Fibroblast of lung (primary cell): Measurements from ENCODE around the gene RIPOR3.

ENCODE experiments used
- EZH2 ChIP-seq: IDR thresholded peaks from 2 replicates; pipeline ENCODE4 v1.5.1; 2012; ENCODE audit warnings: low read length, control low read depth, mild to moderate bottlenecking; ENCODE audit errors: missing control alignments
- TF ChIP-seq, protein P1 (sequence below), 2 donors: IDR thresholded peaks in 1 of 2; conservative IDR thresholded peaks in 1 of 2; 1 replicate in 1 of 2; 2 replicates in 1 of 2; pipeline ENCODE4 v1.5.1; 2011 to 2012; ENCODE audit warnings: low read length in 2 of 2, control low read depth in 1 of 2, inconsistent platforms in 1 of 2, low read depth in 1 of 2, mild to moderate bottlenecking in 1 of 2

DNA sequence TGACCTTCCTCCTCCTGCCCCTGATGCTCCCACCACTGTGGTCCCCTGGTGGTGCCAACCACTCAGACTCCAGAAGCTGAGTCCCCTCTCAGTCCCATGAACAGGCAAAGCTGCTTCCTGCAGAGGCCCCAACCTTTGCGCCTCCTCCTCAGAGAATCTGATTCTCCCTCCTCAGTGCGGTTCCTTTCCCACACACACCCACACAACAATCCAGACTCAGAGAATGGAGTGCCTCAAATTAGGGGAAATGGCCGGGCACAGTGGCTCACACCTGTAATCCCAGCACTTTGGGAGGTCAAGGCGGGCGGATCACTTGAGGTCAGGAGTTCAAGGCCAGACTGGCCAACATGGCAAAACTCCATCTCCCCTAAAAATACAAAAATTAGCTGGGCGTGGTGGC, 23.0 kb downstream of the RIPOR3 start:
- TF ChIP-seq, protein P1, sequence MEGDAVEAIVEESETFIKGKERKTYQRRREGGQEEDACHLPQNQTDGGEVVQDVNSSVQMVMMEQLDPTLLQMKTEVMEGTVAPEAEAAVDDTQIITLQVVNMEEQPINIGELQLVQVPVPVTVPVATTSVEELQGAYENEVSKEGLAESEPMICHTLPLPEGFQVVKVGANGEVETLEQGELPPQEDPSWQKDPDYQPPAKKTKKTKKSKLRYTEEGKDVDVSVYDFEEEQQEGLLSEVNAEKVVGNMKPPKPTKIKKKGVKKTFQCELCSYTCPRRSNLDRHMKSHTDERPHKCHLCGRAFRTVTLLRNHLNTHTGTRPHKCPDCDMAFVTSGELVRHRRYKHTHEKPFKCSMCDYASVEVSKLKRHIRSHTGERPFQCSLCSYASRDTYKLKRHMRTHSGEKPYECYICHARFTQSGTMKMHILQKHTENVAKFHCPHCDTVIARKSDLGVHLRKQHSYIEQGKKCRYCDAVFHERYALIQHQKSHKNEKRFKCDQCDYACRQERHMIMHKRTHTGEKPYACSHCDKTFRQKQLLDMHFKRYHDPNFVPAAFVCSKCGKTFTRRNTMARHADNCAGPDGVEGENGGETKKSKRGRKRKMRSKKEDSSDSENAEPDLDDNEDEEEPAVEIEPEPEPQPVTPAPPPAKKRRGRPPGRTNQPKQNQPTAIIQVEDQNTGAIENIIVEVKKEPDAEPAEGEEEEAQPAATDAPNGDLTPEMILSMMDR (conservative IDR thresholded peaks at IDR 0.05 in 1 of 2, IDR thresholded peaks at IDR 0.05 in 1 of 2; ENCODE audit: low read depth in 1 of 2, low read length in 2 of 2): no peak
- TF ChIP-seq EZH2: no peak
